Measurements from ENCODE around the gene SLC39A7.

Gene SLC39A7

DNA sequence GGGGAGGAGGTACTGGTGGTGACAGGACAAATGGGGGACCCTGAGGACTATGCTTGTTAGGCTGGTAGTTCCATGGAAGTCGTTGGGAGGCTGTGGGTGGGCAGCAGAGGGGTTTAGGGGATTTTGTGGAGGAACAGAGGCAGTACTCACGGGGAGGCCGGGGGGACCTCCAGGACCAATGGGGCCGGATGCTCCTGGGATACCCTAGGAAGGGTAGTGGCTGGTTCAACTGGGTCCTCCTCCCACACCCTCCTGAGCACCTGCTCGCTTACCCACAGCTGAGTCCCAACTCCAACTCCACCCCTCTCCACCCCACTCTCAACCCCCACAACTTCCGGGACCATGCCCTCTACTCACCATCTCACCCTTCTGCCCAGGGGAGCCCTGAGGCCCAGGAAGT, 34.3 kb upstream of the SLC39A7 start:
- Histone ChIP-seq H2BK5ac (ENCODE audit: low read depth, low read length, poor library complexity, severe bottlenecking) (no peak overlapping the region), H3K79me1 (replicated peaks; ENCODE audit: low read length, poor library complexity, severe bottlenecking) (no peaks in the 10 kb centered on the region), H2BK120ac (ENCODE audit: low read depth, low read length) (no peak overlapping the region), H3K36me3 (ENCODE audit: control insufficient read depth in 1 of 2, insufficient read depth in 2 of 2, low read depth in 1 of 2, low read length in 2 of 2) (no peaks in the 10 kb centered on the region), H3K27me3 (ENCODE audit: control insufficient read depth in 1 of 2, insufficient read depth in 1 of 2, low read length in 2 of 2) (peaks cover 13 to 24% of the 10 kb centered on the region in 2 experiments), H3K18ac (ENCODE audit: low read depth in 1 of 2, low read length in 2 of 2) (no peak overlapping the region), H4K91ac (ENCODE audit: low read length) (peak overlapping the region; percentile 9), H2BK15ac (ENCODE audit: low read depth, poor library complexity, severe bottlenecking) (no peak overlapping the region), H2AFZ (ENCODE audit: low read depth, low read length) (no peak overlapping the region), H3K27ac (ENCODE audit: low read length, poor library complexity, severe bottlenecking) (no peak overlapping the region), H2BK12ac (ENCODE audit: low read length in 2 of 2) (no peak overlapping the region), H3K4me2 (ENCODE audit: low read length, poor library complexity, severe bottlenecking) (no peak overlapping the region), H3K4me3 (ENCODE audit: insufficient read depth in 1 of 2, low read depth in 1 of 2, low read length in 2 of 2) (no peak overlapping the region), H3K9me3 (ENCODE audit: control insufficient read depth, low read length) (no peaks in the 10 kb centered on the region), H3K4ac (ENCODE audit: low read depth in 1 of 2, low read length in 2 of 2) (no peak overlapping the region), H3K9ac (ENCODE audit: low read length) (no peak overlapping the region), H3K4me1 (ENCODE audit: control insufficient read depth, insufficient read depth, low read depth, low read length) (peaks cover 6% of the 10 kb centered on the region), H4K8ac (ENCODE audit: low read length) (no peak overlapping the region), H3K23ac (ENCODE audit: low read length in 2 of 2) (no peak overlapping the region), H3K14ac (ENCODE audit: low read length in 2 of 2) (no peak overlapping the region), H2AK5ac (ENCODE audit: low read length, severe bottlenecking) (no peak overlapping the region)
- DNase-seq, result no peak
- 76% methylated on average over 5 of the region's 6 CpGs for WGBS

DNA sequence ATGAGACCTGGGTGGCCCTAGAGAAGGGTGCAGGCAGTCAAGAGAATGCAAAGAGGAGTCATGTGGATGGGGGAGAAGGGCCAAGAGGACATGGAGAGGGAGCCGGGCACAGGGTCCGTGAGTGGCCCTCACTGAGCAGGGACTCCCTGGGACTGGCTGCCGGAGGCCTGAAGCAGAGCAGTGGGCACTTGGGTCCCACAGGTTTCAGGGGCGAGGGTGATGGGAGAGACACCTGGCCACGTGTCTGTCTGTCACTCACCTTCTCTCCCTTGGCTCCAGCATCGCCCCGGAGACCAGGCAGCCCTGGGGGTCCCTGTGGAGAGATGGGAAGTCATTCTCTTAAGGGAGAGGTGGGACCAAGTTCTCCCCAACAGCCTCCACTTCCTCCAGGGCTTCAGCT, 33.9 kb upstream of the SLC39A7 start:
- no peak for DNase-seq
- Histone ChIP-seq H4K8ac (ENCODE audit: low read length) (no peak overlapping the region), H3K4ac (ENCODE audit: low read depth in 1 of 2, low read length in 2 of 2) (no peak overlapping the region), H2AFZ (ENCODE audit: low read depth, low read length) (no peak overlapping the region), H2BK5ac (ENCODE audit: low read depth, low read length, poor library complexity, severe bottlenecking) (no peak overlapping the region), H3K36me3 (ENCODE audit: control insufficient read depth in 1 of 2, insufficient read depth in 2 of 2, low read depth in 1 of 2, low read length in 2 of 2) (no peaks in the 10 kb centered on the region), H2BK12ac (ENCODE audit: low read length in 2 of 2) (no peak overlapping the region), H3K27me3 (ENCODE audit: control insufficient read depth in 1 of 2, insufficient read depth in 1 of 2, low read length in 2 of 2) (peaks cover 13 to 24% of the 10 kb centered on the region in 2 experiments), H3K4me2 (ENCODE audit: low read length, poor library complexity, severe bottlenecking) (no peak overlapping the region), H3K79me1 (replicated peaks; ENCODE audit: low read length, poor library complexity, severe bottlenecking) (no peaks in the 10 kb centered on the region), H2BK15ac (ENCODE audit: low read depth, poor library complexity, severe bottlenecking) (no peak overlapping the region), H4K91ac (ENCODE audit: low read length) (no peak overlapping the region), H3K4me3 (ENCODE audit: insufficient read depth in 1 of 2, low read depth in 1 of 2, low read length in 2 of 2) (no peak overlapping the region), H3K18ac (ENCODE audit: low read depth in 1 of 2, low read length in 2 of 2) (no peak overlapping the region), H3K27ac (ENCODE audit: low read length, poor library complexity, severe bottlenecking) (no peak overlapping the region), H2AK5ac (ENCODE audit: low read length, severe bottlenecking) (no peak overlapping the region), H3K4me1 (ENCODE audit: control insufficient read depth, insufficient read depth, low read depth, low read length) (peaks cover 3% of the 10 kb centered on the region), H2BK120ac (ENCODE audit: low read depth, low read length) (no peak overlapping the region), H3K9me3 (ENCODE audit: control insufficient read depth, low read length) (no peaks in the 10 kb centered on the region), H3K9ac (ENCODE audit: low read length) (no peak overlapping the region), H3K14ac (ENCODE audit: low read length in 2 of 2) (no peak overlapping the region), H3K23ac (ENCODE audit: low read length in 2 of 2) (no peak overlapping the region)
- WGBS, result 92% methylated on average over 4 of the region's 7 CpGs

DNA sequence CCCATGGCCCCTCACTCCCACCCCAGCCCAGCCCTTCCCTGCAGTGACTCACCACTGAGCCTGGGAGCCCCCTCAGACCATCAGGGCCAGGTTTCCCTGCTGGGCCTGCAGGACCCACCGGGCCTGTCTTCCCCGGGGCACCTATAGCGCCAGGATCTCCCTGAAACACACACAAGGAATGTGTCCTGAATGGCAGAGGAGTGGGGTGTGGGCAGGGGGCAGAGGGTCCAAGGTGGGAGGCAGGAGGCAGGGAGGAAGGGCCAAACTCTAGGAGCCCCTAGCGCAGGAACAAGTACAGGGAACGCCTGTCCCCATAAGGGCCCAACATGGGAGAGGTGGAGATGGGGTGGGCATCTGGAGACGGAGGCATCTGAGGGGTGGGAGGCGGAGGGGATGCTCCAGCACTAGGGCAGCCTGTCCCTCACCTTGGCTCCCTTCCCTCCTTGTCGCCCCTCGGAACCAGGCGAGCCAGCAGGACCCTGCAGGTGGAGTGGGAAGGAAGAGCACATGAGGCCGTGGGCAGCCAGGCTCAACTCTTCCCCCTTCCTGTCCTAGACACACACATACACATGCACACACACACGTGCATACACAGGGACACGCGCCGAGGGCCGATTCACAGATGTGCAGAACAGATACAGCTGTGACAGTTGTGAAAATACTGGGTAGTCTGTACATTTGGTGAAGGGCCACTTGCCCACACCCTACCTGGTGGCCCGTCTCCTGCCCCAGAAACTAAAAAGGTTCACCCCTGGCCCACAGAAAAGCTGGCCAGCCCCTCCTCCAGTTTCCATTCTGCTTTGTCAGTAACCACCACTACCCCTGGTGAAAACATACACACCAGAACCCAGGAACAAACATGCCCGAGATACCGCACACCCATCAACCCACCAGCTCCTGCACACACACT, 33.0 kb upstream of the SLC39A7 start:
- no peak overlapping the region for H2BK15ac ChIP-seq (ENCODE audit: low read depth, poor library complexity, severe bottlenecking)

GRCh38 chr6:33168284-33168601, 32.4 kb upstream of the SLC39A7 start:
- Histone ChIP-seq H3K27ac (ENCODE audit: low read length, poor library complexity, severe bottlenecking) (no peak overlapping the region), H3K4ac (ENCODE audit: low read depth in 1 of 2, low read length in 2 of 2) (no peak overlapping the region), H3K4me3 (ENCODE audit: insufficient read depth in 1 of 2, low read depth in 1 of 2, low read length in 2 of 2) (no peak overlapping the region), H2BK12ac (ENCODE audit: low read length in 2 of 2) (no peak overlapping the region), H3K79me1 (replicated peaks; ENCODE audit: low read length, poor library complexity, severe bottlenecking) (no peaks in the 10 kb centered on the region), H2BK15ac (ENCODE audit: low read depth, poor library complexity, severe bottlenecking) (no peak overlapping the region), H4K91ac (ENCODE audit: low read length) (no peak overlapping the region), H2BK5ac (ENCODE audit: low read depth, low read length, poor library complexity, severe bottlenecking) (no peak overlapping the region), H3K36me3 (ENCODE audit: control insufficient read depth in 1 of 2, insufficient read depth in 2 of 2, low read depth in 1 of 2, low read length in 2 of 2) (no peaks in the 10 kb centered on the region), H3K4me2 (ENCODE audit: low read length, poor library complexity, severe bottlenecking) (no peak overlapping the region), H3K9ac (ENCODE audit: low read length) (no peak overlapping the region), H3K4me1 (ENCODE audit: control insufficient read depth, insufficient read depth, low read depth, low read length) (no peaks in the 10 kb centered on the region), H3K9me3 (ENCODE audit: control insufficient read depth, low read length) (no peaks in the 10 kb centered on the region), H3K14ac (ENCODE audit: low read length in 2 of 2) (no peak overlapping the region), H3K23ac (ENCODE audit: low read length in 2 of 2) (no peak overlapping the region), H3K18ac (ENCODE audit: low read depth in 1 of 2, low read length in 2 of 2) (no peak overlapping the region), H2BK120ac (ENCODE audit: low read depth, low read length) (no peak overlapping the region), H4K8ac (ENCODE audit: low read length) (no peak overlapping the region), H2AFZ (ENCODE audit: low read depth, low read length) (no peak overlapping the region), H3K27me3 (ENCODE audit: control insufficient read depth in 1 of 2, insufficient read depth in 1 of 2, low read length in 2 of 2) (peaks cover 13 to 30% of the 10 kb centered on the region in 2 experiments), H2AK5ac (ENCODE audit: low read length, severe bottlenecking) (no peak overlapping the region)
- DNase-seq, result no peak
- WGBS, result 83% methylated on average over 4 of the region's 6 CpGs

More for the DNA sequence above, 33.0 kb upstream of the SLC39A7 start:
- no peak overlapping the region for H3K4me2 ChIP-seq (ENCODE audit: low read length, poor library complexity, severe bottlenecking)
- H2AK5ac ChIP-seq (ENCODE audit: low read length, severe bottlenecking), result no peak overlapping the region
- H3K4ac ChIP-seq (ENCODE audit: low read depth in 1 of 2, low read length in 2 of 2), result no peak overlapping the region
- H3K23ac ChIP-seq (ENCODE audit: low read length in 2 of 2), result no peak overlapping the region
- peaks cover 13 to 24% of the 10 kb centered on the region in 2 experiments for H3K27me3 ChIP-seq (ENCODE audit: control insufficient read depth in 1 of 2, insufficient read depth in 1 of 2, low read length in 2 of 2)
- H3K27ac ChIP-seq (ENCODE audit: low read length, poor library complexity, severe bottlenecking), result no peak overlapping the region
- DNase-seq, result no peak
- WGBS, result 88% methylated on average over 13 of the region's 19 CpGs
- no peak overlapping the region for H4K91ac ChIP-seq (ENCODE audit: low read length)
- H3K4me1 ChIP-seq (ENCODE audit: control insufficient read depth, insufficient read depth, low read depth, low read length), result no peaks in the 10 kb centered on the region
- no peak overlapping the region for H3K18ac ChIP-seq (ENCODE audit: low read depth in 1 of 2, low read length in 2 of 2)
- no peak overlapping the region for H2BK5ac ChIP-seq (ENCODE audit: low read depth, low read length, poor library complexity, severe bottlenecking)
- no peak overlapping the region for H2BK120ac ChIP-seq (ENCODE audit: low read depth, low read length)
- no peaks in the 10 kb centered on the region for H3K36me3 ChIP-seq (ENCODE audit: control insufficient read depth in 1 of 2, insufficient read depth in 2 of 2, low read depth in 1 of 2, low read length in 2 of 2)
- no peak overlapping the region for H3K4me3 ChIP-seq (ENCODE audit: insufficient read depth in 1 of 2, low read depth in 1 of 2, low read length in 2 of 2)
- H3K14ac ChIP-seq (ENCODE audit: low read length in 2 of 2), result no peak overlapping the region
- H3K9ac ChIP-seq (ENCODE audit: low read length), result no peak overlapping the region
- no peak overlapping the region for H2AFZ ChIP-seq (ENCODE audit: low read depth, low read length)
- no peaks in the 10 kb centered on the region for H3K9me3 ChIP-seq (ENCODE audit: control insufficient read depth, low read length)
- H2BK12ac ChIP-seq (ENCODE audit: low read length in 2 of 2), result no peak overlapping the region
- H3K79me1 ChIP-seq (replicated peaks; ENCODE audit: low read length, poor library complexity, severe bottlenecking), result no peaks in the 10 kb centered on the region
- no peak overlapping the region for H4K8ac ChIP-seq (ENCODE audit: low read length)
